NCI-H2107 (cell line): ENCODE results near the gene HYAL3.

Experiments
- DNase-seq: peaks from one replicate; lab custom pipeline; 2025; lab: John Stamatoyannopoulos, UW

HYAL3 gene

DNA sequence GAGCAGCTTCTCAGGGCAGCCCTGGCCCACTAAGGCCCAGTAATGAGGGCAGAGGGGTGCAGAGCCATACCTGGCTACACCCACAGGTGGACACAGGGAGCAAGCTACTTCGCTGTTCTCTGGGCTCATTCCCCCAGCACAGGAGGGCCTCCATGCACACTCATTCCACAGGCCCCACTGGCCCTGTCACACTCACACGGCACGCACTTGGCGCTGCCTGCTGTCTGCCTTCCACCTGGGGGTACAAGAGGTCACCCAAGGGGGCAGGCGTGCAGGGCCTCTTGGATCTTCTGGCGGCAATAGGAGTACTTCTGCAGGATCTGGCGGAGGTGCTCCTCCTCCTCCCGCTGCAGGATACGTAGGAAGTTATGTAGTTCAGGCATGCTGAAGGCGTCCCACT is 31.1 kb upstream of the HYAL3 start:
- DNase-seq = no peak

GRCh38 chr3:50327943-50328691 is 28.9 kb upstream of the HYAL3 start, which contains the start of gene TUSC2:
Gene TUSC2, minus strand, starts transcription at chr3:50328223. Its CDS starts 124 bp downstream, at chr3:50328099.
- DNase-seq = peak; percentile 66

- DNase-seq = no peak
Measured at GRCh38 chr3:50327129-50327528, 27.9 kb upstream of the HYAL3 start.

DNA sequence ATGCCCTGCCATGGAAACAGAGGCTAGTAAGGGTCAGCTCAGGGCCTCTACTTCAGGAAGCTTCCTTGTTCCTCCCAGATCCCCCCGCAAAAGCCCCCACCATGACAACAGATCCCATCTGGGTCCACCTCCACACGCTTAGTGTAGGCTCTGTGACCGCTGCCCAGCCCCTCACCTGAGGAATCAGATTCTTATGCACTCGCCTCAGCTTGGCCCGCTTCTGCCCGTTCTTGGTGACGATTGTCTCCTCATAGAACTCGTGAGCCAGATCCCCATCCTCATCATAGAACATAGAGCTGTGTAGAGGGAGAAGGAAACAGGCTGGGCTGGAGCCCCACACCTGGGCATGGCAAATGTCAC is 27.0 kb upstream of the HYAL3 start:
- no peak for DNase-seq

DNA sequence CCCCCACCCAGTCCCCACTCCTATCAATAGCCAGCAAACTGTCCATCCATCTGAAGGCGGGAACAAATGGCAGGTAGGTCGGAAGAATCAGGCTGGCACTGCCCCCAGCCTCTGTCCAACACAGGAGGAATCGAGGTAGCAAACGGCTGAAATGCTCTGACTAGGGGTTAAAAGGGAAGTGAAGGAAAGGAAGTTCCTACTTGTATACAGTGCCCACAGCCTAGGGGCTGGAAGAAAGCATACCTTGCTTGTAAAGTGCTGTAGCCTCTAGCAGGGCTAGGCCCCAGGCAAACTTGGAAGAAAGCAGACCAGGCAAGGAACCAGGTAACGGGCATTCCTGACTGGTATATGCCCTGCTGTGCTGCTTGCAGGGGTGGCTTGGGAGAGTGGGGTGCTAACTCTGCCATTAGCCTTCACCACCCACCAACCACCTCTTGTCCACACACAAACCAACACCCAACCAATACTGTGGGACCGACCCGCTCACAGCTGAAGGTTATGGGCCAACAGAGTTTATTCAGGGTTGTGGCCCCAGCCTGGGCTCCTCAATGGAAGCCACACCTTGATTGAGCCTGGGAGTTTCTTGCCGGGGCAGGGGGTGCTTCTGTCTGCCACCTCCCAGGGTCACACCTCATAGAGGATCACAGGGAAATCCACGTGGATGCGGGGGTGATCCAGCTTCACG is 26.4 kb upstream of the HYAL3 start:
- no peak for DNase-seq

DNA sequence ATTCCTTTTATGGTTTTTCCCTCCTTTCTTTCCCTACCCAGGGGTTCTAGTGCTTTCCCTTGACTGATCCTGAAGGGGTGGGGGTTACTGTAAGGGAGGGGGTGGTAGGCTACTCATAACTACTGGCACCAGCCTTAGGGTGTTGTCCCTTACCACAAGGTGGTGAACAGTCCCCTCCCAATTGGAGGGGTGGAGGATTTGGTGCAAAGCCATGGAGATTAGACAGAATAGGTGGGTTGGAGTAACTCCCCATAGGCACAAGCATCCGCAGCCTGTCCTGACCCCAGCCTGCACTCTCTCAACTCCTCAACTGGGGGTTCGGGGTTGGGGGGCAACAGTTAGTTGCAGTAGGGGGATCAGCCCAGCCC is 25.9 kb upstream of the HYAL3 start:
- DNase-seq = no peak

GRCh38 chr3:50324351-50325112 is 25.3 kb upstream of the HYAL3 start:
- DNase-seq = no peak

GRCh38 chr3:50323614-50324199 is 24.5 kb upstream of the HYAL3 start:
- DNase-seq = no peak

DNA sequence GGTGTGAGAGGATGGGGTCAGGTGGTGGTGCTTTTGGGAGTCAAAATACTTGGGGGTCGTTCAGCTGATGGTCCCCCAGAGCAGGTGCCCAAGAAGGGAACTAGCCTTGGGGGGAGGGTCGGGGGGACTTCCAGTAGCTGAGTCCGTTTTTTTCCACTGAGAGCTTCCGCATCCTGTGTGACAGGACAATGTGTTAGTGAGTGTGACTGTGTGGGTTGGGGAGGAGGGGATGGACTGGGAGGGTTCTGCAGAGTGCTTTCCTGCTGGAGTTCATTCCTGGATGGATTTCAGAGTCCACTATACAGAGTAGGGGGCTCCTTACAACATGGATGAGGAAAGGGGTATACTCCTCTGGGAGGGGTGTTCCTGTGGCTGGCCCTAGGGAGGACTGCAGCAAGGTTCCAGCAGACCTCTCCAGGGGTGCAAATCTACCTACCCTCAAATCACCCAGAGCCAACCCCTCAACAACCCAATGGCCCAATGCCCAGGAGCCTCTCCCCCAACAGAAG is 23.9 kb upstream of the HYAL3 start:
- no peak for DNase-seq

GRCh38 chr3:50322386-50323091 is 23.3 kb upstream of the HYAL3 start, which contains the start of gene HYAL2:
Gene HYAL2, minus strand, starts transcription at chr3:50322745. Its CDS starts 2,256 bp downstream, at chr3:50320489.
- DNase-seq = no peak

GRCh38 chr3:50322115-50322385 is 22.8 kb upstream of the HYAL3 start:
- no peak for DNase-seq

GRCh38 chr3:50321336-50322114 is 22.3 kb upstream of the HYAL3 start:
- DNase-seq = peak; percentile 51

- DNase-seq = no peak
Measured at GRCh38 chr3:50320853-50321335, 21.7 kb upstream of the HYAL3 start.

DNA sequence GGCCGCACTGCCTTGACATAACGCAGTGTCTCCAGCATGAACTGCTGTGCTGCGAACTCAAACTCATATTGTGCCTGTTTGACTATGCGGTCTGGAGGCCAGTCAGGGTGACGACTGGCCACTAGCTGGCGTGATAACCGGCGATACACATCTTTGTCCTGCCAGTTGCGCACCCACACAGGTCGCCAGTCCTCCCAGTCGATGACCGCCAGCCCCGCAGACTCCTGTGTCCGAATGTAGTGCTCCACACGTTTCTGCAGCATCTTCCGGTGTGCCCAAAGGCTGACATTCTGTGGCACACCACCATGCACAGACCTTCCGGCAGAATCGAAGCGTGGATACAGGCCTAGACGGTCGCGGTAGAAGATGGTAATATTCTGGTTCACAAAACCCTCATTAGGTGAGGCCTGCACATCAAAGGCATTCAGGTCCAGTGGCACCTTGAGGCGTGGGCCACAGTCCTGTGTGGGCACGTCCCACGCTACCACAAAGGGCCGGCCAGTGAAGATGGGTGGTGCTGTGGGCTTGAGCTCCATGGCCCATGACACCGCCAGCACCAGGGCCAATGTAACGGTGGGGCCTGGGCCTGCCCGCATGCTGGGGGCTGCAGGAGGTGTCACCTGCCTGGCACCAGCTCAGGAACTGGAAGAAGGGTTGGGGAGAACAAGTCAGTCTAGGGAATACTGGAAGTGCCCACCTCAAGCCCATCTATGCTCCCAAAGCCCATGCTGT is 20.9 kb upstream of the HYAL3 start:
- DNase-seq = no peak

DNA sequence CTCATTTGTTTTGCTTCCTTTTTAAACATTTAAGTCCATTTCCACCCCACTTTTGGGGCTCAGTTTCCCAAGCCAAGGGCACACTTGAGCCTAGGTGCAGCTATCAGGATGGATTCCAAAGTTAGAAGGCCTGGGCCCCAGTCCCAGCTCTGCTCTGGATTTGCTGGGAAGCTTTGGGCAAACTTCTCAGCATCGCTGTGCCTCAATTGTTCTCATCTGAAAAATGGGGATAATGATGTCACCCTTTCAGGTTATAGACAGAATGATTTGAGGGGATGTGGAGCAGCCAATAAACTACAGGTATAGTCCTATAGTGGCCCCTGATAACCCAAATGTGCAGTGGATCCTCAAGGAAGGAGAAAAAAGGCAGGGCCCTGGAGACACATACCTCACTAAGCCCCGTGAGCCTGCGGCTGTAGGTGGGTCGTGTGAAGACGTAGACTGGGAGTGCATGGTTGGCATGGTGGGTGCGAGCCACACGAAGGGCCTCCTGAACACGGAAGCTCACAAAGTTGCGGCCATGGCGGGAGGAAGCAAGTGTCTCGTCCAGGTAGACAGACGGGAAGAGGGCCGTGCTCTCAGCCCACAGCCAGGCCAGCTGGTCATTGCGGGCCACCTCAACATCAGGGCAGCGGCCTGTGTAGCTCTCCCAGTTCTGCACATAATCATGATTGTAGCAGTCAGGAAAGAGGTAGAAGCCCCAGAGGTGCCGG is 20.1 kb upstream of the HYAL3 start:
- no peak for DNase-seq

DNA sequence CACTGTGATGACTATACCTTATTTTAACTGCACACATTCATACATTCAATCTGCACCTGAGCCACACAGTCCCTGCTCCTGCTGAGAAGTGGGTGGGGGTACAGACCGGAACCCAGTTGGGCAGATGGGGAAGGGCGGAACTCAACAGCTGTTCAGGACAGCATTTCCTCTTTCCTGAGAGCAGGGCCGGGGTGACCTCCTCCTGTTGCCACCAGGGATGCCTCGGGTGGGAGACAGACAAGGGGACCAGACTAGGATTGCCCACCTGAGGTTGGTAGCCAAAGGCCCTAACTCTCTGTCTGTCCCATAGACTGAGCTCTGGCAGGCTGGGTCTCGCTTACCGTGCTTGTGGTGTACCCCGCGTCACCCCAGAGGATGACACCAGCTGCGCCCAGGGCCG is 19.4 kb upstream of the HYAL3 start:
- no peak for DNase-seq

GRCh38 chr3:50318163-50318562 is 19.0 kb upstream of the HYAL3 start:
- DNase-seq = no peak

- no peak for DNase-seq
Measured at GRCh38 chr3:50317300-50317699, 18.1 kb upstream of the HYAL3 start.

- no peak for DNase-seq
Measured at GRCh38 chr3:50316657-50317242, 17.5 kb upstream of the HYAL3 start.
